Fibroblast of villous mesenchyme (primary cell): ENCODE data around the gene CYP26B1. TPM values are rescaled to one million over a fixed set of nuclear protein-coding genes. Genes with fewer than 3 reads are reported as not detected.

ENCODE experiments used
- DNase-seq: peaks from one replicate; pipeline ENCODE4 v3.0.0-alpha.2; 2010; ENCODE audit warnings: low read depth
- H3K4me3 ChIP-seq: 2 replicates; pipeline ENCODE4 v1.5.1; 2011; ENCODE audit warnings: low read depth, mild to moderate bottlenecking, low read length
- CTCF ChIP-seq: IDR thresholded peaks from 2 replicates; pipeline ENCODE4 v1.5.1; 2012; ENCODE audit warnings: low read depth, mild to moderate bottlenecking, low read length; ENCODE audit not compliant: insufficient read depth
- total RNA-seq: library from RNA; depleted of rRNA; stranded (reverse); fragments of >200 nt; gene quantifications from 2 replicates; pipeline ENCODE4 v1.2.3, GENCODE V29; 2012

The CYP26B1 gene
- total RNA-seq, 1 donor = 0.43 TPM

GRCh38 chr2:72141881-72142451 is 5.7 kb downstream of the CYP26B1 start:
- DNase-seq = no peak
- no peak for TF ChIP-seq CTCF
- no peak overlapping the region for H3K4me3 ChIP-seq

GRCh38 chr2:72141032-72141645 is 6.5 kb downstream of the CYP26B1 start:
- TF ChIP-seq CTCF = no peak
- no peak for DNase-seq
- no peak overlapping the region for H3K4me3 ChIP-seq

GRCh38 chr2:72140621-72140960 is 7.1 kb downstream of the CYP26B1 start:
- H3K4me3 ChIP-seq = no peak overlapping the region
- TF ChIP-seq CTCF = no peak
- DNase-seq = no peak

- TF ChIP-seq CTCF = no peak
- no peak for DNase-seq
- no peak overlapping the region for H3K4me3 ChIP-seq
Observed at GRCh38 chr2:72139874-72140620, 7.6 kb downstream of the CYP26B1 start.

GRCh38 chr2:72139471-72139873 is 8.2 kb downstream of the CYP26B1 start:
- H3K4me3 ChIP-seq = no peak overlapping the region
- DNase-seq = no peak
- no peak for TF ChIP-seq CTCF

GRCh38 chr2:72138921-72139381 is 8.7 kb downstream of the CYP26B1 start:
- DNase-seq = no peak
- H3K4me3 ChIP-seq = no peak overlapping the region
- no peak for TF ChIP-seq CTCF
